Activated gamma-delta T cell (primary cell): ENCODE data around the gene TAGLN3.

Source experiments
- DNase-seq: peaks from one replicate; lab custom pipeline; 2025; lab: John Stamatoyannopoulos, UW

The TAGLN3 gene

GRCh38 chr3:111978583-111979433 lies 19.9 kb upstream of the TAGLN3 start, which contains the start of gene ABHD10:
Gene ABHD10 (plus strand): TSS chr3:111979026. CDS start chr3:111979062, 36 bp downstream.
- DNase-seq: peak; percentile 88

- DNase-seq: no peak
Observed at GRCh38 chr3:111979434-111980038, 19.2 kb upstream of the TAGLN3 start.

GRCh38 chr3:111980716-111981456 lies 17.8 kb upstream of the TAGLN3 start:
- no peak for DNase-seq

- DNase-seq: no peak
Observed at GRCh38 chr3:111981457-111981763, 17.3 kb upstream of the TAGLN3 start.

- DNase-seq: no peak
Observed at GRCh38 chr3:111984636-111985298, 14.0 kb upstream of the TAGLN3 start.

GRCh38 chr3:111986800-111987199 lies 11.9 kb upstream of the TAGLN3 start:
- no peak for DNase-seq

- DNase-seq: no peak
Observed at GRCh38 chr3:111989061-111989678, 9.6 kb upstream of the TAGLN3 start.

GRCh38 chr3:111993038-111993437 lies 5.7 kb upstream of the TAGLN3 start:
- DNase-seq: no peak

GRCh38 chr3:111999484-112000324 lies 982 bp downstream of the TAGLN3 start:
- DNase-seq: no peak

GRCh38 chr3:112000367-112000771 lies 1.6 kb downstream of the TAGLN3 start:
- DNase-seq: no peak

- no peak for DNase-seq
Observed at GRCh38 chr3:112000966-112001365, 2.2 kb downstream of the TAGLN3 start.

- DNase-seq: no peak
Observed at GRCh38 chr3:112001526-112001925, 2.8 kb downstream of the TAGLN3 start.

GRCh38 chr3:112002096-112002971 lies 3.6 kb downstream of the TAGLN3 start:
- DNase-seq: no peak

- DNase-seq: no peak
Observed at GRCh38 chr3:112003321-112004080, 4.8 kb downstream of the TAGLN3 start.

GRCh38 chr3:112004187-112004586 lies 5.5 kb downstream of the TAGLN3 start:
- no peak for DNase-seq

- no peak for DNase-seq
Observed at GRCh38 chr3:112004669-112005068, 5.9 kb downstream of the TAGLN3 start.

GRCh38 chr3:112005091-112005672 lies 6.5 kb downstream of the TAGLN3 start:
- no peak for DNase-seq

GRCh38 chr3:112007633-112008032 lies 8.9 kb downstream of the TAGLN3 start:
- no peak for DNase-seq

GRCh38 chr3:112009670-112010069 lies 10.9 kb downstream of the TAGLN3 start:
- no peak for DNase-seq
